OCI-LY3 (cell line): Measurements from ENCODE around the gene HMGCLL1.

Source experiments
- H2AFZ ChIP-seq: fragments of 200-600, 300-600 bp; shearing (Covaris generic); 2 replicates; pipeline ENCODE4 v1.6.0; 2014; ENCODE audit warnings: antibody characterized with exemption, low read depth, low read length
- H3K27ac ChIP-seq: fragments of 200-600, 300-600 bp; sonication (generic); 2 replicates; pipeline ENCODE4 v1.5.1; 2014; ENCODE audit warnings: mild to moderate bottlenecking, low read length, moderate library complexity, mixed read lengths
- H3K27me3 ChIP-seq: fragments of 200-600, 300-600 bp; sonication (generic); 2 replicates; pipeline ENCODE4 v1.6.1; 2014; ENCODE audit warnings: low read depth, low read length, mixed read lengths
- H3K36me3 ChIP-seq: fragments of 200-600, 300-600 bp; sonication (generic); replicated peaks from 2 replicates; pipeline ENCODE3; 2014; ENCODE audit warnings: low read depth, low read length, mixed read lengths
- H3K4me1 ChIP-seq: fragments of 300-600, 200-600 bp; sonication (generic); 2 replicates; pipeline ENCODE4 v1.6.1; 2014; ENCODE audit warnings: low read length, mixed read lengths
- H3K4me2 ChIP-seq: fragments of 200-600, 300-600 bp; sonication (generic); 2 replicates; pipeline ENCODE4 v1.6.1; 2014; ENCODE audit warnings: low read length, mixed read lengths
- H3K4me3 ChIP-seq: fragments of 300-600, 200-600 bp; sonication (generic); 2 replicates; pipeline ENCODE4 v1.5.1; 2014; ENCODE audit warnings: antibody characterized with exemption, mild to moderate bottlenecking, low read length, moderate library complexity
- H3K79me2 ChIP-seq: fragments of 300-600, 200-600 bp; shearing (Covaris generic); 2 replicates; pipeline ENCODE4 v1.6.1; 2014; ENCODE audit warnings: mild to moderate bottlenecking, low read length, mixed read lengths
- H3K9ac ChIP-seq: fragments of 300-600, 200-600 bp; shearing (Covaris generic); 2 replicates; pipeline ENCODE4 v1.6.0; 2014; ENCODE audit warnings: mild to moderate bottlenecking, low read length, moderate library complexity
- H3K9me3 ChIP-seq: fragments of 200-600, 300-600 bp; shearing (Covaris generic); 2 replicates; pipeline ENCODE4 v1.6.1; 2014; ENCODE audit warnings: low read length, mixed read lengths; ENCODE audit not compliant: insufficient read depth
- H4K20me1 ChIP-seq: fragments of 200-600, 300-600 bp; sonication (generic); 2 replicates; pipeline ENCODE4 v1.6.1; 2016; ENCODE audit warnings: low read length, mixed read lengths; ENCODE audit not compliant: insufficient read depth
- EZH2phosphoT487 ChIP-seq: fragments of 200-600 bp; shearing (Covaris generic); IDR thresholded peaks from 2 replicates; pipeline ENCODE4 v1.6.1; 2018; ENCODE audit warnings: antibody characterized with exemption, mixed run types, low read depth
- TF ChIP-seq, protein P1 (sequence below): fragments of 200-600, 300-600 bp; sonication (generic); IDR thresholded peaks from 2 replicates; pipeline ENCODE4 v1.5.1; 2014; ENCODE audit warnings: antibody characterized with exemption, low read length, low read depth

Gene HMGCLL1

DNA sequence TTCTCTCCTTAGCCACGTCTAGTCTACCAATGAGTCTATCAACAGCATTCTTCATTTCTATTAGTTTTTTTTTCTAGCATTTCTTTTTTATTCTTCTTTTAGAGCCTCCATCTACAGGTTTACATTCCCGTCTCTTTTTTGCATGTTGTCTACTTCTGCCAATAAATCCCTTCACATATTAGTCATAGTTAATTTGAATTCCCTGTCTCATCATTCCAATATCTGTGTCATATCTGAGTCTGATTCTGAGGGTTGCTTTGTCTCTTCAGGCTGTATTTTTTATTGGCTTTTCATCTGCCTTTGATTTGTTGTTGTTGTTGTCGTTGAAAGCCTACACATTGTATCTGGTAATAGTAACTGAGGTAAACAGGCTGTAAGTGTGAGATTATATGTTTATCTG, 104.6 kb downstream of the HMGCLL1 start:
- Histone ChIP-seq H3K27ac (no peak overlapping the region), H3K9me3 (peaks cover 9% of the 10 kb centered on the region; the same call in 1 of the 2 replicates), H2AFZ (no peak overlapping the region), H3K9ac (no peak overlapping the region), H3K36me3 (no peaks in the 10 kb centered on the region), H3K27me3 (no peaks in the 10 kb centered on the region), H3K79me2 (no peaks in the 10 kb centered on the region), H3K4me2 (no peak overlapping the region), H4K20me1 (no peaks in the 10 kb centered on the region), H3K4me1 (peaks cover 6% of the 10 kb centered on the region), H3K4me3 (no peak overlapping the region)
- TF ChIP-seq EZH2phosphoT487, result no peak

GRCh38 chr6:55473722-55474121, 105.3 kb downstream of the HMGCLL1 start:
- Histone ChIP-seq H3K27me3 (no peaks in the 10 kb centered on the region), H3K9me3 (peaks cover 9% of the 10 kb centered on the region; the same call in 1 of the 2 replicates), H3K9ac (no peak overlapping the region), H3K27ac (no peak overlapping the region), H3K4me2 (no peak overlapping the region), H4K20me1 (no peaks in the 10 kb centered on the region), H2AFZ (no peak overlapping the region), H3K4me1 (peaks cover 6% of the 10 kb centered on the region), H3K79me2 (no peaks in the 10 kb centered on the region), H3K36me3 (no peaks in the 10 kb centered on the region), H3K4me3 (no peak overlapping the region)
- TF ChIP-seq EZH2phosphoT487, result no peak
- TF ChIP-seq, protein P1, sequence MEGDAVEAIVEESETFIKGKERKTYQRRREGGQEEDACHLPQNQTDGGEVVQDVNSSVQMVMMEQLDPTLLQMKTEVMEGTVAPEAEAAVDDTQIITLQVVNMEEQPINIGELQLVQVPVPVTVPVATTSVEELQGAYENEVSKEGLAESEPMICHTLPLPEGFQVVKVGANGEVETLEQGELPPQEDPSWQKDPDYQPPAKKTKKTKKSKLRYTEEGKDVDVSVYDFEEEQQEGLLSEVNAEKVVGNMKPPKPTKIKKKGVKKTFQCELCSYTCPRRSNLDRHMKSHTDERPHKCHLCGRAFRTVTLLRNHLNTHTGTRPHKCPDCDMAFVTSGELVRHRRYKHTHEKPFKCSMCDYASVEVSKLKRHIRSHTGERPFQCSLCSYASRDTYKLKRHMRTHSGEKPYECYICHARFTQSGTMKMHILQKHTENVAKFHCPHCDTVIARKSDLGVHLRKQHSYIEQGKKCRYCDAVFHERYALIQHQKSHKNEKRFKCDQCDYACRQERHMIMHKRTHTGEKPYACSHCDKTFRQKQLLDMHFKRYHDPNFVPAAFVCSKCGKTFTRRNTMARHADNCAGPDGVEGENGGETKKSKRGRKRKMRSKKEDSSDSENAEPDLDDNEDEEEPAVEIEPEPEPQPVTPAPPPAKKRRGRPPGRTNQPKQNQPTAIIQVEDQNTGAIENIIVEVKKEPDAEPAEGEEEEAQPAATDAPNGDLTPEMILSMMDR, result no peak

- Histone ChIP-seq H3K79me2 (no peaks in the 10 kb centered on the region), H3K9me3 (peaks cover 9% of the 10 kb centered on the region; the same call in 1 of the 2 replicates), H3K9ac (no peak overlapping the region), H3K36me3 (no peaks in the 10 kb centered on the region), H3K4me3 (no peak overlapping the region), H3K27me3 (no peaks in the 10 kb centered on the region), H3K4me2 (no peak overlapping the region), H3K27ac (no peak overlapping the region), H2AFZ (no peak overlapping the region), H3K4me1 (peaks cover 6% of the 10 kb centered on the region), H4K20me1 (no peaks in the 10 kb centered on the region)
- TF ChIP-seq, protein P1, result no peak
- no peak for TF ChIP-seq EZH2phosphoT487
These were observed 109.0 kb downstream of the HMGCLL1 start for GRCh38 chr6:55469951-55470366.

GRCh38 chr6:55456016-55456415, 123.0 kb downstream of the HMGCLL1 start:
- no peaks in the 10 kb centered on the region for H3K79me2 ChIP-seq
- H3K9me3 ChIP-seq, result no peaks in the 10 kb centered on the region
- no peak overlapping the region for H3K27ac ChIP-seq
- no peak overlapping the region for H3K4me2 ChIP-seq
- no peaks in the 10 kb centered on the region for H3K4me1 ChIP-seq
- no peak overlapping the region for H3K9ac ChIP-seq
- no peaks in the 10 kb centered on the region for H4K20me1 ChIP-seq
- H3K27me3 ChIP-seq, result no peaks in the 10 kb centered on the region
- no peak overlapping the region for H3K4me3 ChIP-seq
- no peak overlapping the region for H2AFZ ChIP-seq
- no peak for TF ChIP-seq EZH2phosphoT487
- H3K36me3 ChIP-seq, result no peaks in the 10 kb centered on the region

GRCh38 chr6:55450005-55450404, 129.0 kb downstream of the HMGCLL1 start:
- H3K79me2 ChIP-seq, result no peaks in the 10 kb centered on the region
- H3K4me2 ChIP-seq, result no peak overlapping the region
- no peak overlapping the region for H3K4me3 ChIP-seq
- TF ChIP-seq, protein P1, result no peak
- TF ChIP-seq EZH2phosphoT487, result no peak
- H3K9me3 ChIP-seq, result no peaks in the 10 kb centered on the region
- no peak overlapping the region for H3K27ac ChIP-seq
- 0 out of 2 replicates have a peak, but pooled peaks cover 2% of the 10 kb centered on the region for H3K4me1 ChIP-seq
- H4K20me1 ChIP-seq, result no peaks in the 10 kb centered on the region
- H2AFZ ChIP-seq, result no peak overlapping the region
- H3K36me3 ChIP-seq, result no peaks in the 10 kb centered on the region
- H3K27me3 ChIP-seq, result no peaks in the 10 kb centered on the region
- no peak overlapping the region for H3K9ac ChIP-seq
